GM23338 (cell line): ENCODE results near the gene PHYKPL. TPM values are rescaled to one million over a fixed set of nuclear protein-coding genes. Genes with fewer than 3 reads are reported as not detected.

Experiments
- ATAC-seq: fragments of 200-7000 bp; cut with Tn5 transposase; 3 replicates; pipeline ENCODE4 v1.9.1; 2020
- DNase-seq: peaks from one replicate; pipeline ENCODE4 v3.0.0-alpha.2; 2015; ENCODE audit warnings: low spot score
- H2AFZ ChIP-seq: fragments of 200-600 bp; sonication (generic); 2 replicates; pipeline ENCODE4 v1.8.0; 2016; ENCODE audit warnings: antibody characterized with exemption, mild to moderate bottlenecking, moderate library complexity
- H3F3A ChIP-seq: fragments of 200-600 bp; sonication (generic); replicated peaks from 2 replicates; pipeline ENCODE4 v1.8.0; 2017; ENCODE audit warnings: antibody characterized with exemption, mixed run types, low read depth
- H3K27ac ChIP-seq: fragments of 200-600 bp; sonication (generic); 2 replicates; pipeline ENCODE4 v1.6.1; 2016; ENCODE audit warnings: low read depth
- H3K27me3 ChIP-seq: fragments of 200-600 bp; sonication (generic); 2 replicates; pipeline ENCODE4 v1.8.0; 2016; ENCODE audit warnings: mild to moderate bottlenecking, mixed run types, moderate library complexity; ENCODE audit not compliant: insufficient read depth
- H3K36me3 ChIP-seq: fragments of 200-600 bp; sonication (generic); 2 replicates; pipeline ENCODE4 v1.8.0; 2016; ENCODE audit warnings: mild to moderate bottlenecking; ENCODE audit not compliant: insufficient read depth
- H3K4me1 ChIP-seq: fragments of 200-600 bp; sonication (generic); 2 replicates; pipeline ENCODE4 v1.8.0; 2016; ENCODE audit warnings: mild to moderate bottlenecking, moderate library complexity; ENCODE audit not compliant: insufficient read depth
- H3K4me2 ChIP-seq: fragments of 200-600 bp; sonication (generic); 2 replicates; pipeline ENCODE4 v1.7.1; 2017; ENCODE audit warnings: mixed run types
- H3K4me3 ChIP-seq: fragments of 200-600 bp; sonication (generic); 2 replicates; pipeline ENCODE4 v1.6.1; 2016; ENCODE audit warnings: mixed run types
- H3K79me2 ChIP-seq: fragments of 200-600 bp; sonication (generic); replicated peaks from 2 replicates; pipeline ENCODE4 v1.8.0; 2017; ENCODE audit warnings: mild to moderate bottlenecking; ENCODE audit not compliant: insufficient read depth
- H3K9me2 ChIP-seq: fragments of 200-600 bp; sonication (generic); 2 replicates; pipeline ENCODE4 v1.8.0; 2017; ENCODE audit not compliant: insufficient read depth
- H4K20me1 ChIP-seq: fragments of 200-600 bp; sonication (generic); replicated peaks from 2 replicates; pipeline ENCODE4 v1.8.0; 2017; ENCODE audit warnings: mild to moderate bottlenecking; ENCODE audit not compliant: insufficient read depth
- H3K27ac Mint-ChIP-seq: 2 replicates; pipeline ENCODE4 v1.8.0; 2020; ENCODE audit warnings: inconsistent platforms, mild to moderate bottlenecking, moderate library complexity, mixed read lengths
- H3K27me3 Mint-ChIP-seq: 3 replicates; pipeline ENCODE4 v1.8.0; 2022; ENCODE audit warnings: low read depth, mild to moderate bottlenecking, moderate library complexity, mixed read lengths, inconsistent platforms; ENCODE audit not compliant: insufficient read depth, poor library complexity
- H3K36me3 Mint-ChIP-seq: 3 replicates; pipeline ENCODE4 v1.8.0; 2021; ENCODE audit warnings: low read depth, mild to moderate bottlenecking, inconsistent platforms, moderate library complexity, mixed read lengths
- H3K4me1 Mint-ChIP-seq: 3 replicates; pipeline ENCODE4 v1.8.0; 2020; ENCODE audit warnings: mild to moderate bottlenecking, inconsistent platforms, mixed read lengths
- H3K4me3 Mint-ChIP-seq: 3 replicates; pipeline ENCODE4 v1.8.0; 2021; ENCODE audit warnings: moderate library complexity, mild to moderate bottlenecking, inconsistent platforms, mixed read lengths
- H3K9me3 Mint-ChIP-seq: 3 replicates; pipeline ENCODE4 v1.8.0; 2020; ENCODE audit warnings: moderate library complexity, mild to moderate bottlenecking, inconsistent platforms, mixed read lengths
- CREB1 ChIP-seq: fragments of 250-450 bp; sonication (Bioruptor Pico); IDR thresholded peaks from 2 replicates; pipeline ENCODE4 v1.5.0; 2020; ENCODE audit warnings: low read depth, mild to moderate bottlenecking, moderate library complexity
- ETS1 ChIP-seq: IDR thresholded peaks from 2 replicates; pipeline ENCODE4 v1.6.1; 2016; ENCODE audit warnings: antibody characterized with exemption
- EZH2 ChIP-seq: fragments of 200-600 bp; sonication (generic); IDR thresholded peaks from one replicate; pipeline ENCODE4 v1.8.0; 2017; ENCODE audit warnings: antibody characterized with exemption, mild to moderate bottlenecking, low read depth; ENCODE audit not compliant: unreplicated experiment
- EZH2phosphoT487 ChIP-seq: fragments of 200-600 bp; sonication (generic); IDR thresholded peaks from one replicate; pipeline ENCODE4 v1.8.1; 2018; ENCODE audit warnings: antibody characterized with exemption; ENCODE audit not compliant: unreplicated experiment
- JUNB ChIP-seq: IDR thresholded peaks from one replicate; pipeline ENCODE4 v1.6.1; 2016; ENCODE audit warnings: antibody characterized with exemption; ENCODE audit not compliant: unreplicated experiment
- NANOG ChIP-seq: IDR thresholded peaks from 2 replicates; pipeline ENCODE4 v1.6.1; 2016; ENCODE audit warnings: antibody characterized with exemption, borderline replicate concordance
- POLR2AphosphoS5 ChIP-seq: IDR thresholded peaks from 2 replicates; pipeline ENCODE4 v1.6.1; 2016; ENCODE audit warnings: antibody characterized with exemption, low read depth
- STAT1 ChIP-seq: IDR thresholded peaks from one replicate; pipeline ENCODE4 v1.6.1; 2016; ENCODE audit warnings: antibody characterized with exemption; ENCODE audit not compliant: unreplicated experiment
- ZNF114 ChIP-seq: fragments of 250-450 bp; sonication (Bioruptor Pico); IDR thresholded peaks from 2 replicates; pipeline ENCODE4 v1.5.0; 2020; ENCODE audit warnings: mild to moderate bottlenecking, moderate library complexity
- ZNF331 ChIP-seq: fragments of 250-450 bp; sonication (Bioruptor Pico); IDR thresholded peaks from 2 replicates; pipeline ENCODE4 v1.5.0; 2020; ENCODE audit warnings: low read depth, mild to moderate bottlenecking, moderate library complexity
- polyA plus RNA-seq: library from polyadenylated mRNA; unstranded; fragments of >200 nt; fragmentation: Nextera tagmentation; extraction: Ambion mirVana; gene quantifications from 2 replicates; pipeline ENCODE4 v1.2.1, GENCODE V29; 2016
- total RNA-seq: library from RNA; depleted of rRNA; stranded (reverse); fragments of >200 nt; shearing (Covaris generic); gene quantifications from 2 replicates; pipeline ENCODE4 v1.2.3, GENCODE V29; 2014
- TF ChIP-seq, protein P1 (sequence below): IDR thresholded peaks from one replicate; pipeline ENCODE4 v1.6.1; 2018; ENCODE audit warnings: antibody characterized with exemption; ENCODE audit not compliant: unreplicated experiment
- TF ChIP-seq, protein P2 (sequence below), 2 experiments: fragments of 200-600 bp in 1 of 2; sonication (generic) in 1 of 2; conservative IDR thresholded peaks; 2 replicates each; pipeline versions ENCODE4 v1.5.1 to v1.6.1; 2016 to 2017; ENCODE audit warnings: antibody characterized with exemption in 2 of 2, low read depth in 2 of 2, mild to moderate bottlenecking in 2 of 2, moderate library complexity in 1 of 2
- TF ChIP-seq, protein P3 (sequence below): fragments of 250-450 bp; sonication (Bioruptor Pico); IDR thresholded peaks from 2 replicates; pipeline ENCODE4 v1.5.0; 2020; ENCODE audit warnings: mild to moderate bottlenecking, moderate library complexity

The PHYKPL gene
- total and polyA plus RNA-seq, 2 experiments from 2014 or later: 15.9 to 20.8 TPM

- peak overlapping the region; percentile 91; the same call in 1 of the 2 replicates for H2AFZ ChIP-seq
- no peaks in the 10 kb centered on the region for H3K36me3 Mint-ChIP-seq
- H3K4me1 ChIP-seq: peaks cover 8% of the 10 kb centered on the region
- H3K27me3 Mint-ChIP-seq: peaks cover 7% of the 10 kb centered on the region
- H4K20me1 ChIP-seq: no peaks in the 10 kb centered on the region
- peaks cover 6% of the 10 kb centered on the region for H3K4me1 Mint-ChIP-seq
- no peaks in the 10 kb centered on the region for H3K27me3 ChIP-seq
- H3K4me3 ChIP-seq: peak overlapping the region; percentile 50
- H3K27ac ChIP-seq: peak overlapping the region; percentile 50; the same call in 1 of the 2 replicates
- H3F3A ChIP-seq: peaks cover 7% of the 10 kb centered on the region; the same call in 1 of the 2 replicates
- peak overlapping the region; percentile 65 for H3K4me3 Mint-ChIP-seq
- H3K4me2 ChIP-seq: peak overlapping the region; percentile 83
- no peak for TF ChIP-seq JUNB
- TF ChIP-seq, protein P1, sequence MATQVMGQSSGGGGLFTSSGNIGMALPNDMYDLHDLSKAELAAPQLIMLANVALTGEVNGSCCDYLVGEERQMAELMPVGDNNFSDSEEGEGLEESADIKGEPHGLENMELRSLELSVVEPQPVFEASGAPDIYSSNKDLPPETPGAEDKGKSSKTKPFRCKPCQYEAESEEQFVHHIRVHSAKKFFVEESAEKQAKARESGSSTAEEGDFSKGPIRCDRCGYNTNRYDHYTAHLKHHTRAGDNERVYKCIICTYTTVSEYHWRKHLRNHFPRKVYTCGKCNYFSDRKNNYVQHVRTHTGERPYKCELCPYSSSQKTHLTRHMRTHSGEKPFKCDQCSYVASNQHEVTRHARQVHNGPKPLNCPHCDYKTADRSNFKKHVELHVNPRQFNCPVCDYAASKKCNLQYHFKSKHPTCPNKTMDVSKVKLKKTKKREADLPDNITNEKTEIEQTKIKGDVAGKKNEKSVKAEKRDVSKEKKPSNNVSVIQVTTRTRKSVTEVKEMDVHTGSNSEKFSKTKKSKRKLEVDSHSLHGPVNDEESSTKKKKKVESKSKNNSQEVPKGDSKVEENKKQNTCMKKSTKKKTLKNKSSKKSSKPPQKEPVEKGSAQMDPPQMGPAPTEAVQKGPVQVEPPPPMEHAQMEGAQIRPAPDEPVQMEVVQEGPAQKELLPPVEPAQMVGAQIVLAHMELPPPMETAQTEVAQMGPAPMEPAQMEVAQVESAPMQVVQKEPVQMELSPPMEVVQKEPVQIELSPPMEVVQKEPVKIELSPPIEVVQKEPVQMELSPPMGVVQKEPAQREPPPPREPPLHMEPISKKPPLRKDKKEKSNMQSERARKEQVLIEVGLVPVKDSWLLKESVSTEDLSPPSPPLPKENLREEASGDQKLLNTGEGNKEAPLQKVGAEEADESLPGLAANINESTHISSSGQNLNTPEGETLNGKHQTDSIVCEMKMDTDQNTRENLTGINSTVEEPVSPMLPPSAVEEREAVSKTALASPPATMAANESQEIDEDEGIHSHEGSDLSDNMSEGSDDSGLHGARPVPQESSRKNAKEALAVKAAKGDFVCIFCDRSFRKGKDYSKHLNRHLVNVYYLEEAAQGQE: no peak
- no peak for TF ChIP-seq NANOG
- TF ChIP-seq ZNF114 (CRISPR knock-in tag): no peak
- TF ChIP-seq, protein P2, sequence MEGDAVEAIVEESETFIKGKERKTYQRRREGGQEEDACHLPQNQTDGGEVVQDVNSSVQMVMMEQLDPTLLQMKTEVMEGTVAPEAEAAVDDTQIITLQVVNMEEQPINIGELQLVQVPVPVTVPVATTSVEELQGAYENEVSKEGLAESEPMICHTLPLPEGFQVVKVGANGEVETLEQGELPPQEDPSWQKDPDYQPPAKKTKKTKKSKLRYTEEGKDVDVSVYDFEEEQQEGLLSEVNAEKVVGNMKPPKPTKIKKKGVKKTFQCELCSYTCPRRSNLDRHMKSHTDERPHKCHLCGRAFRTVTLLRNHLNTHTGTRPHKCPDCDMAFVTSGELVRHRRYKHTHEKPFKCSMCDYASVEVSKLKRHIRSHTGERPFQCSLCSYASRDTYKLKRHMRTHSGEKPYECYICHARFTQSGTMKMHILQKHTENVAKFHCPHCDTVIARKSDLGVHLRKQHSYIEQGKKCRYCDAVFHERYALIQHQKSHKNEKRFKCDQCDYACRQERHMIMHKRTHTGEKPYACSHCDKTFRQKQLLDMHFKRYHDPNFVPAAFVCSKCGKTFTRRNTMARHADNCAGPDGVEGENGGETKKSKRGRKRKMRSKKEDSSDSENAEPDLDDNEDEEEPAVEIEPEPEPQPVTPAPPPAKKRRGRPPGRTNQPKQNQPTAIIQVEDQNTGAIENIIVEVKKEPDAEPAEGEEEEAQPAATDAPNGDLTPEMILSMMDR (conservative IDR thresholded peaks at IDR 0.05; ENCODE audit: low read depth in 2 of 2): peak; percentile 92 to 99
- no peak for TF ChIP-seq CREB1 (CRISPR knock-in tag)
- TF ChIP-seq STAT1: no peak
- TF ChIP-seq EZH2phosphoT487: no peak
- TF ChIP-seq EZH2: no peak
- TF ChIP-seq, protein P3, sequence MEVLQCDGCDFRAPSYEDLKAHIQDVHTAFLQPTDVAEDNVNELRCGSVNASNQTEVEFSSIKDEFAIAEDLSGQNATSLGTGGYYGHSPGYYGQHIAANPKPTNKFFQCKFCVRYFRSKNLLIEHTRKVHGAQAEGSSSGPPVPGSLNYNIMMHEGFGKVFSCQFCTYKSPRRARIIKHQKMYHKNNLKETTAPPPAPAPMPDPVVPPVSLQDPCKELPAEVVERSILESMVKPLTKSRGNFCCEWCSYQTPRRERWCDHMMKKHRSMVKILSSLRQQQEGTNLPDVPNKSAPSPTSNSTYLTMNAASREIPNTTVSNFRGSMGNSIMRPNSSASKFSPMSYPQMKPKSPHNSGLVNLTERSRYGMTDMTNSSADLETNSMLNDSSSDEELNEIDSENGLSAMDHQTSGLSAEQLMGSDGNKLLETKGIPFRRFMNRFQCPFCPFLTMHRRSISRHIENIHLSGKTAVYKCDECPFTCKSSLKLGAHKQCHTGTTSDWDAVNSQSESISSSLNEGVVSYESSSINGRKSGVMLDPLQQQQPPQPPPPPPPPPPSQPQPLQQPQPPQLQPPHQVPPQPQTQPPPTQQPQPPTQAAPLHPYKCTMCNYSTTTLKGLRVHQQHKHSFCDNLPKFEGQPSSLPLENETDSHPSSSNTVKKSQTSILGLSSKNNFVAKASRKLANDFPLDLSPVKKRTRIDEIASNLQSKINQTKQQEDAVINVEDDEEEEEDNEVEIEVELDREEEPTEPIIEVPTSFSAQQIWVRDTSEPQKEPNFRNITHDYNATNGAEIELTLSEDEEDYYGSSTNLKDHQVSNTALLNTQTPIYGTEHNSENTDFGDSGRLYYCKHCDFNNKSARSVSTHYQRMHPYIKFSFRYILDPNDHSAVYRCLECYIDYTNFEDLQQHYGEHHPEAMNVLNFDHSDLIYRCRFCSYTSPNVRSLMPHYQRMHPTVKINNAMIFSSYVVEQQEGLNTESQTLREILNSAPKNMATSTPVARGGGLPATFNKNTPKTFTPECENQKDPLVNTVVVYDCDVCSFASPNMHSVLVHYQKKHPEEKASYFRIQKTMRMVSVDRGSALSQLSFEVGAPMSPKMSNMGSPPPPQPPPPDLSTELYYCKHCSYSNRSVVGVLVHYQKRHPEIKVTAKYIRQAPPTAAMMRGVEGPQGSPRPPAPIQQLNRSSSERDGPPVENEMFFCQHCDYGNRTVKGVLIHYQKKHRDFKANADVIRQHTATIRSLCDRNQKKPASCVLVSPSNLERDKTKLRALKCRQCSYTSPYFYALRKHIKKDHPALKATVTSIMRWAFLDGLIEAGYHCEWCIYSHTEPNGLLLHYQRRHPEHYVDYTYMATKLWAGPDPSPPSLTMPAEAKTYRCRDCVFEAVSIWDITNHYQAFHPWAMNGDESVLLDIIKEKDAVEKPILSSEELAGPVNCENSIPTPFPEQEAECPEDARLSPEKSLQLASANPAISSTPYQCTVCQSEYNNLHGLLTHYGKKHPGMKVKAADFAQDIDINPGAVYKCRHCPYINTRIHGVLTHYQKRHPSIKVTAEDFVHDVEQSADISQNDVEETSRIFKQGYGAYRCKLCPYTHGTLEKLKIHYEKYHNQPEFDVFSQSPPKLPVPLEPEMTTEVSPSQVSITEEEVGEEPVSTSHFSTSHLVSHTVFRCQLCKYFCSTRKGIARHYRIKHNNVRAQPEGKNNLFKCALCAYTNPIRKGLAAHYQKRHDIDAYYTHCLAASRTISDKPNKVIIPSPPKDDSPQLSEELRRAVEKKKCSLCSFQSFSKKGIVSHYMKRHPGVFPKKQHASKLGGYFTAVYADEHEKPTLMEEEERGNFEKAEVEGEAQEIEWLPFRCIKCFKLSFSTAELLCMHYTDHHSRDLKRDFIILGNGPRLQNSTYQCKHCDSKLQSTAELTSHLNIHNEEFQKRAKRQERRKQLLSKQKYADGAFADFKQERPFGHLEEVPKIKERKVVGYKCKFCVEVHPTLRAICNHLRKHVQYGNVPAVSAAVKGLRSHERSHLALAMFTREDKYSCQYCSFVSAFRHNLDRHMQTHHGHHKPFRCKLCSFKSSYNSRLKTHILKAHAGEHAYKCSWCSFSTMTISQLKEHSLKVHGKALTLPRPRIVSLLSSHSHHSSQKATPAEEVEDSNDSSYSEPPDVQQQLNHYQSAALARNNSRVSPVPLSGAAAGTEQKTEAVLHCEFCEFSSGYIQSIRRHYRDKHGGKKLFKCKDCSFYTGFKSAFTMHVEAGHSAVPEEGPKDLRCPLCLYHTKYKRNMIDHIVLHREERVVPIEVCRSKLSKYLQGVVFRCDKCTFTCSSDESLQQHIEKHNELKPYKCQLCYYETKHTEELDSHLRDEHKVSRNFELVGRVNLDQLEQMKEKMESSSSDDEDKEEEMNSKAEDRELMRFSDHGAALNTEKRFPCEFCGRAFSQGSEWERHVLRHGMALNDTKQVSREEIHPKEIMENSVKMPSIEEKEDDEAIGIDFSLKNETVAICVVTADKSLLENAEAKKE (CRISPR knock-in tag): no peak
- TF ChIP-seq ETS1: no peak
- no peak for TF ChIP-seq ZNF331
- 0 out of 2 replicates have a peak, but pooled peaks have one; percentile 32 for TF ChIP-seq POLR2AphosphoS5
- no peaks in the 10 kb centered on the region for H3K79me2 ChIP-seq
- no peaks in the 10 kb centered on the region for H3K36me3 ChIP-seq
- no peaks in the 10 kb centered on the region for H3K9me3 Mint-ChIP-seq
- peak overlapping the region; percentile 75; the same call in 1 of the 2 replicates for H3K27ac Mint-ChIP-seq
- no peaks in the 10 kb centered on the region for H3K9me2 ChIP-seq
- DNase-seq (peak; percentile 92), ATAC-seq (peak; percentile 91)
Observed at GRCh38 chr5:178163772-178164735, 68.5 kb downstream of the PHYKPL start.
